GM18520 (cell line): ENCODE data around the gene PIK3CD.
"Not testable (repeated sequence)": the region's sequence is repeated elsewhere in the genome, so short reads cannot be mapped to it uniquely, and the experiment has no call there.

Source experiments
- ATAC-seq: cut with Tn5 transposase; IDR thresholded peaks from one replicate; pipeline ENCODE4 v1.9.1; 2021; ENCODE audit not compliant: unreplicated experiment

Gene PIK3CD

GRCh38 chr1:9653491-9654050 is 2.0 kb downstream of the PIK3CD start:
- ATAC-seq: no peak

- ATAC-seq: no peak
Measured at GRCh38 chr1:9654051-9654833, 2.7 kb downstream of the PIK3CD start.

- no peak for ATAC-seq
Measured at GRCh38 chr1:9654834-9655723, 3.5 kb downstream of the PIK3CD start.

GRCh38 chr1:9655836-9656235 is 4.3 kb downstream of the PIK3CD start:
- ATAC-seq: no peak

- no peak for ATAC-seq
Measured at GRCh38 chr1:9657521-9658032, 6.0 kb downstream of the PIK3CD start.

- no peak for ATAC-seq
Measured at GRCh38 chr1:9658199-9658598, 6.7 kb downstream of the PIK3CD start.

- ATAC-seq: no peak
Measured at GRCh38 chr1:9659328-9659727, 7.8 kb downstream of the PIK3CD start.

- no peak for ATAC-seq
Measured at GRCh38 chr1:9663257-9663656, 11.7 kb downstream of the PIK3CD start.

GRCh38 chr1:9665193-9665592 is 13.7 kb downstream of the PIK3CD start:
- no peak for ATAC-seq

- no peak for ATAC-seq
Measured at GRCh38 chr1:9668080-9668479, 16.5 kb downstream of the PIK3CD start.

- ATAC-seq: peak; percentile 57
Measured at GRCh38 chr1:9670085-9670484, 18.6 kb downstream of the PIK3CD start.

GRCh38 chr1:9671377-9672140 is 20.0 kb downstream of the PIK3CD start:
- no peak for ATAC-seq

- ATAC-seq: no peak
Measured at GRCh38 chr1:9672444-9672843, 20.9 kb downstream of the PIK3CD start.

GRCh38 chr1:9675393-9675792 is 23.9 kb downstream of the PIK3CD start:
- ATAC-seq: no peak

GRCh38 chr1:9676128-9676527 is 24.6 kb downstream of the PIK3CD start:
- ATAC-seq: not testable (repeated sequence)

- ATAC-seq: no peak
Measured at GRCh38 chr1:9676815-9677393, 25.4 kb downstream of the PIK3CD start.

GRCh38 chr1:9680091-9680490 is 28.6 kb downstream of the PIK3CD start:
- ATAC-seq: no peak

GRCh38 chr1:9680828-9681227 is 29.3 kb downstream of the PIK3CD start:
- no peak for ATAC-seq

GRCh38 chr1:9684801-9685200 is 33.3 kb downstream of the PIK3CD start:
- no peak for ATAC-seq

GRCh38 chr1:9687120-9687873 is 35.8 kb downstream of the PIK3CD start:
- ATAC-seq: no peak
